C4-2B (cell line): ENCODE data around the gene UXT.

Source experiments
- CTCF ChIP-seq: fragments of 450-650 bp; conservative IDR thresholded peaks from 2 replicates; pipeline ENCODE4 v1.5.1; 2017; ENCODE audit warnings: mild to moderate bottlenecking
- ZFX ChIP-seq: fragments of 450-650 bp; IDR thresholded peaks from 2 replicates; pipeline ENCODE4 v1.6.1; 2017

GRCh38 chrX:47645530-47645929, 13.4 kb downstream of the UXT start:
- no peak for TF ChIP-seq CTCF
- TF ChIP-seq ZFX: no peak
